ENCODE data around the gene KRT10. TPM values are rescaled to one million over a fixed set of nuclear protein-coding genes. Genes with fewer than 3 reads are reported as not detected.

The KRT10 gene
- total RNA-seq (2022; extraction: Qiagen RNA extraction; ENCODE audit: low read depth): 93.1 to 121 TPM (median 103 TPM) in 5 replicates

GRCh38 chr17:40822132-40822812 is at the start of gene KRT10:
Gene KRT10 (minus strand): TSS chr17:40822614. CDS start chr17:40822585, 29 bp downstream.

GRCh38 chr17:40866838-40867237 is 44.4 kb upstream of the KRT10 start, which contains the start of gene KRT12:
Gene KRT12 (minus strand): TSS chr17:40867223. CDS start chr17:40867186, 37 bp downstream.

GRCh38 chr17:40799859-40800258 is 22.6 kb downstream of the KRT10 start, which contains the start of gene KRT28:
Gene KRT28 (minus strand): TSS chr17:40799959. CDS start chr17:40799893, 66 bp downstream.

GRCh38 chr17:40782450-40782849 is 40.0 kb downstream of the KRT10 start, which contains the start of gene KRT27:
Gene KRT27 (minus strand): TSS chr17:40782550. CDS start chr17:40782493, 57 bp downstream.

GRCh38 chr17:40772101-40772500 is 50.3 kb downstream of the KRT10 start, which contains the start of gene KRT26:
Gene KRT26 (minus strand): TSS chr17:40772201. CDS start chr17:40772113, 88 bp downstream.

Other genes with a start within 250 kb of the KRT10 start
- 100 to 115 TPM (median 110 TPM) in 5 replicates for gene SMARCE1, start 174.8 kb downstream of the KRT10 start, total RNA-seq (2022; extraction: Qiagen RNA extraction; ENCODE audit: low read depth)
- gene KRT222, start 157.4 kb downstream of the KRT10 start, total RNA-seq (2022; extraction: Qiagen RNA extraction; ENCODE audit: low read depth): 0.19 to 0.52 TPM (median 0.44 TPM) in 4 of 5 replicates, not detected in the other
- not detected in 5 replicates for gene KRT24, start 118.9 kb downstream of the KRT10 start, total RNA-seq (2022; extraction: Qiagen RNA extraction; ENCODE audit: low read depth)
- gene KRT25, start 67.3 kb downstream of the KRT10 start, total RNA-seq (2022; extraction: Qiagen RNA extraction; ENCODE audit: low read depth): not detected in 5 replicates
- gene KRT26, start 50.4 kb downstream of the KRT10 start, total RNA-seq (2022; extraction: Qiagen RNA extraction; ENCODE audit: low read depth): not detected in 5 replicates
- not detected in 5 replicates for gene KRT27, start 40.1 kb downstream of the KRT10 start, total RNA-seq (2022; extraction: Qiagen RNA extraction; ENCODE audit: low read depth)
- not detected in 5 replicates for gene KRT28, start 22.7 kb downstream of the KRT10 start, total RNA-seq (2022; extraction: Qiagen RNA extraction; ENCODE audit: low read depth)
- not detected in 5 replicates for gene KRT12, start 44.6 kb upstream of the KRT10 start, total RNA-seq (2022; extraction: Qiagen RNA extraction; ENCODE audit: low read depth)
- 0.10 to 0.53 TPM (median 0.27 TPM) in 5 replicates for gene KRT20, start 62.6 kb upstream of the KRT10 start, total RNA-seq (2022; extraction: Qiagen RNA extraction; ENCODE audit: low read depth)
- gene KRT23, start 115.0 kb upstream of the KRT10 start, total RNA-seq (2022; extraction: Qiagen RNA extraction; ENCODE audit: low read depth): 0.14 to 0.19 TPM in 2 of 5 replicates, not detected in the others
- gene KRT39, start 144.3 kb upstream of the KRT10 start, total RNA-seq (2022; extraction: Qiagen RNA extraction; ENCODE audit: low read depth): not detected in 5 replicates
- gene KRT40, start 161.7 kb upstream of the KRT10 start, total RNA-seq (2022; extraction: Qiagen RNA extraction; ENCODE audit: low read depth): not detected in 5 replicates
- not detected in 5 replicates for gene KRTAP3-3, start 171.6 kb upstream of the KRT10 start, total RNA-seq (2022; extraction: Qiagen RNA extraction; ENCODE audit: low read depth)
- 0.28 to 0.34 TPM (median 0.31 TPM) in 3 of 5 replicates, not detected in the others for gene KRTAP3-2, start 177.3 kb upstream of the KRT10 start, total RNA-seq (2022; extraction: Qiagen RNA extraction; ENCODE audit: low read depth)
- gene KRTAP3-1, start 186.5 kb upstream of the KRT10 start, total RNA-seq (2022; extraction: Qiagen RNA extraction; ENCODE audit: low read depth): not detected in 5 replicates
- gene KRTAP1-5, start 204.6 kb upstream of the KRT10 start, total RNA-seq (2022; extraction: Qiagen RNA extraction; ENCODE audit: low read depth): not detected in 5 replicates
- not detected in 5 replicates for gene KRTAP1-4, start 207.6 kb upstream of the KRT10 start, total RNA-seq (2022; extraction: Qiagen RNA extraction; ENCODE audit: low read depth)
- 0.15 TPM in 1 of 5 replicates, not detected in the others for gene KRTAP1-3, start 212.3 kb upstream of the KRT10 start, total RNA-seq (2022; extraction: Qiagen RNA extraction; ENCODE audit: low read depth)
- gene KRTAP1-1, start 218.8 kb upstream of the KRT10 start, total RNA-seq (2022; extraction: Qiagen RNA extraction; ENCODE audit: low read depth): not detected in 5 replicates
- gene KRTAP2-1, start 224.7 kb upstream of the KRT10 start, total RNA-seq (2022; extraction: Qiagen RNA extraction; ENCODE audit: low read depth): not detected in 5 replicates
- gene KRTAP2-2, start 232.6 kb upstream of the KRT10 start, total RNA-seq (2022; extraction: Qiagen RNA extraction; ENCODE audit: low read depth): not detected in 5 replicates
- gene KRTAP2-3, start 237.5 kb upstream of the KRT10 start, total RNA-seq (2022; extraction: Qiagen RNA extraction; ENCODE audit: low read depth): not detected in 5 replicates
- not detected in 5 replicates for gene KRTAP2-4, start 243.3 kb upstream of the KRT10 start, total RNA-seq (2022; extraction: Qiagen RNA extraction; ENCODE audit: low read depth)